ENCODE data around the gene HOXA9.

GRCh38 chr7:27147199-27148030, 17.9 kb downstream of the HOXA9 start, which contains the start of gene HOXA6:
- no peak for TF ChIP-seq MYC (IDR thresholded peaks at IDR 0.05; ENCODE audit: low read depth, low read length)
- no peak for TF ChIP-seq CTCF (IDR thresholded peaks at IDR 0.05; ENCODE audit: low read depth, low read length)
- no peak for TF ChIP-seq POLR2A (IDR thresholded peaks at IDR 0.05; ENCODE audit: extremely low read depth, insufficient read length)
- TF ChIP-seq MAX (IDR thresholded peaks at IDR 0.05; ENCODE audit: low read depth, low read length): no peak

All from NB4 (cell line).